WI38 (cell line): ENCODE data around the gene PCSK1N.

ENCODE experiments used
- H3K4me3 ChIP-seq: 2 replicates; pipeline ENCODE4 v1.5.1; 2011; ENCODE audit warnings: low read depth, mild to moderate bottlenecking, control low read depth, low read length
- CTCF ChIP-seq: IDR thresholded peaks from 2 replicates; pipeline ENCODE4 v1.5.1; 2012; ENCODE audit warnings: low read depth, mild to moderate bottlenecking, control low read depth, low read length

PCSK1N gene

GRCh38 chrX:48793935-48794334 lies 41.5 kb downstream of the PCSK1N start:
- no peak overlapping the region for H3K4me3 ChIP-seq
- no peak for TF ChIP-seq CTCF

- H3K4me3 ChIP-seq = no peak overlapping the region
- TF ChIP-seq CTCF = no peak
Observed at GRCh38 chrX:48792219-48792618, 43.2 kb downstream of the PCSK1N start.

- no peak overlapping the region for H3K4me3 ChIP-seq
- no peak for TF ChIP-seq CTCF
Observed at GRCh38 chrX:48791063-48791820, 44.2 kb downstream of the PCSK1N start.

- H3K4me3 ChIP-seq = no peak overlapping the region
- TF ChIP-seq CTCF = no peak
Observed at GRCh38 chrX:48790477-48790876, 44.9 kb downstream of the PCSK1N start.

GRCh38 chrX:48789366-48790220 lies 45.8 kb downstream of the PCSK1N start:
- no peak overlapping the region for H3K4me3 ChIP-seq
- TF ChIP-seq CTCF = no peak

GRCh38 chrX:48787505-48788443 lies 47.6 kb downstream of the PCSK1N start:
- H3K4me3 ChIP-seq = no peak overlapping the region
- TF ChIP-seq CTCF = no peak
